Measurements from ENCODE around the gene ST6GALNAC4.

Gene ST6GALNAC4

GRCh38 chr9:127928676-127929624, 12.1 kb upstream of the ST6GALNAC4 start:
- no peak for DNase-seq

GRCh38 chr9:127927988-127928675, 11.3 kb upstream of the ST6GALNAC4 start:
- DNase-seq: peak in 1 of 2 experiments; percentile 41

DNA sequence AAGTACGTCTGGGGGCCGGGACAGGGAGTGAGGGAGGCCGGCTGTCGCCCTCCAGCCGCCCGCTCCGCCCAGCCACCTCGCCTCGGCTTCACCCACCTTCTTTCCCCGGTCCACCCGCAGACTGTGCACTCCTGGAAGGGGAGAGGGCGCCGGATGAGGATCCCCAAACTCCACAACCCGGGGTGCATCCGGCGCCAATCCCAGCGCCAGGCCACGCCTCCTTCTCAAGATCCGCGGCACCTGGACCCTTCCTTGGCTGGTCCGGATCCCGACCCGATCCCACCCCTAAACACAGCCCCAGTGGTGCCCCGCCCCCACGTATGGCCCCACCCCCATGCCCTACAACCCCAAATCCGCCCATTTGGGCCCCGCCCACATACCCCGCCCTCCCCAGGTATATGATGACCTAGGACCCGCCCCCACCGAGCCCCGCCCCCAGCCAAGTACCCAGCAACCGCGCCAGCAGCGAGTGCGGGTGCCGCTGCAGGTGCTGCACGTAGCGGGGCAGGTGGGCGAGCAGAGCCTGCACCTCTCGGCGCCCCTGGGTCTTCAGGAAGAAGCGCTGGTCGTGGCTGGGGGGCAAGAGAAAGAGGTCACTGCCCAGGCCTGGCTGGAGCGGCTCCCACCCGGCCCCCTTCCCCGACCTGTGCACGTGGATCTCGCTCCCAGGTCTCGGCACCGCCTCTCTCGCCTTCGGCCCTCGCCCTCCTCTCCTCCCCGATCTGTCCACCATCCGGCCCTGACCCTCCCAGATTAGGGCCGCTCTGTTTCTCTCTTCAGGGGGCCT, 10.6 kb upstream of the ST6GALNAC4 start:
- peak; percentile 10 to 73 for DNase-seq

GRCh38 chr9:127926906-127927200, 10.0 kb upstream of the ST6GALNAC4 start:
- peak in 1 of 2 experiments; percentile 41 for DNase-seq

GRCh38 chr9:127925959-127926905, 9.4 kb upstream of the ST6GALNAC4 start:
- peak in 1 of 2 experiments; percentile 7 for DNase-seq

DNA sequence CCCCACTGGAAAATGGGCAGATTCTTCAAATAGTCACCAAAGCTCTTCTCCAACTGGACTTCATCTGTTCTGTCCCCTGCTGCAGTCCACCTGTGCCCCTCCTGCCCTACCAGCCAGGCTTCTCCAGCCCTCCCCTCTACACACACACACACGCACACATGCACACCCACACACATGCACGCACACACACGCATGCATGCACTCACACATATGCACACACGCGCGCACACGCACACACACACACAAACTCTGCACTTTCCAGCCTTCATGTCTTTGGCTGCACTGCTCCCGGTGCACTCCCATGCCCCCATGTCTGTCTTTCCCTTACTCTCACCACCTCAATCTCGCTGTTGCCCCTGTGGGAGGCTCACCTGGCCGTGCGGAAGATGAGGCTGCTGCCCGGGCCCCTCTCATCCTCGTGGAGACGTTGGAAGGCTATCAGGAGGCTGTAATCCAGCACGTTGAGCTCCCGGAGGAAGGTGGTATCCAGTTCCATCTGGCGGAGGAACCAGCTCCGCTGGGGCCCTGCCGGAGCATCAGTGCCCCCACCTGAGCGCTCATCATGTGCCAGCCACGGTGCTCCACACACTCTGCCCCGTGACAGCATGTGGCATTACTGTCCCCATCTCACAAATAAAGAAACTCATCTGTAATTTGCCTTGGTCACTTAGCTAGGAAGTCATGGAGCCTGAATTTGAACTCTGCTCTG, 8.0 kb upstream of the ST6GALNAC4 start:
- no peak for DNase-seq

DNA sequence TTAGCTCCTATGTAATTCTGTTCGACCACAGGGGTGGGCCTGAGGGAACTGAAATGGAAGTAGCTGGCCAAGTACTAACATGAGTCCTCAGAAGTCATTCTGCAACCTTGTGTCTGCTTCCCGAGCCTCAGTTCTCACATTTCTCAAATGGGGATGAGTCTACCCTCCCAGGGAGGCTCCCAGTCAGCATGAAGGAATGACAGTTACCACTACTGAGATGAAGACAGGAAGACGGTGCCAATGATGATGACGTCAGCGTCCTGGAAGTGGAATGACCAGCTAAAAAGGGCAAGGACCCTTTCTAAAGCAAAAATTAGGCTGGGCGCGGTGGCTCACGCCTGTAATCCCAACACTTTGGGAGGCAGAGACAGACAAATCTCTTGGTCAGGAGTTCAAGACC, 6.9 kb upstream of the ST6GALNAC4 start:
- DNase-seq: no peak

- DNase-seq: no peak
These were observed 6.2 kb upstream of the ST6GALNAC4 start for GRCh38 chr9:127923046-127923445.

DNA sequence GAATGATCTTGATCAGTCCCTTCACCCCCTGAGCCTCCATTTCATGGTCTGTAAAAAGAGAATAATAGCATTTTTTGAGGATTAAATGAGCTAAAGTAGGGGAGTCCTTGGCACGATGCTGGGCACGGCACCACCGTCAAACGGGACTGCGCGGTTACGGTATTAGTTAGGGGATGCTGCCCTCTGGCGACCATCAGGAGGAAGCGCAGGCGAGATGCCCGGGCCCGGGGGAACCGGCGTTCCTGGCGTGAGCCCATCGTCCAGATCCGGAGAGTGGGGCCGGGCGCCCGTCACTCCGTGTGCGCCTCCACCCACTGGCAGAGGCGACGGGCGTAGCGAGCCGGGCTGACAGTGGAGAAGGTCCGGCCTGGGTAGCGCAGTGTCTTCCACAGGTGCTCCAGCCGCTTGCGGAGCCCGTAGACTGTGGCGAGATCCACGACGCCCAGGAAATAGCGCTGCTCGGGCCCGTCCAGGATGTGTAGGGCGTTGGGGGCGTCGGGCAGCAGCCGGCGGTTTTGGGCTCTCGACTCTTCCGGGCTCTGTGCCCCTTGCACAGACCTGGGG, 4.8 kb upstream of the ST6GALNAC4 start:
- peak in 1 of 2 experiments; percentile 24 for DNase-seq

GRCh38 chr9:127920794-127921193, 4.0 kb upstream of the ST6GALNAC4 start:
- DNase-seq: no peak

GRCh38 chr9:127919253-127919815, 2.5 kb upstream of the ST6GALNAC4 start:
- DNase-seq: no peak

DNA sequence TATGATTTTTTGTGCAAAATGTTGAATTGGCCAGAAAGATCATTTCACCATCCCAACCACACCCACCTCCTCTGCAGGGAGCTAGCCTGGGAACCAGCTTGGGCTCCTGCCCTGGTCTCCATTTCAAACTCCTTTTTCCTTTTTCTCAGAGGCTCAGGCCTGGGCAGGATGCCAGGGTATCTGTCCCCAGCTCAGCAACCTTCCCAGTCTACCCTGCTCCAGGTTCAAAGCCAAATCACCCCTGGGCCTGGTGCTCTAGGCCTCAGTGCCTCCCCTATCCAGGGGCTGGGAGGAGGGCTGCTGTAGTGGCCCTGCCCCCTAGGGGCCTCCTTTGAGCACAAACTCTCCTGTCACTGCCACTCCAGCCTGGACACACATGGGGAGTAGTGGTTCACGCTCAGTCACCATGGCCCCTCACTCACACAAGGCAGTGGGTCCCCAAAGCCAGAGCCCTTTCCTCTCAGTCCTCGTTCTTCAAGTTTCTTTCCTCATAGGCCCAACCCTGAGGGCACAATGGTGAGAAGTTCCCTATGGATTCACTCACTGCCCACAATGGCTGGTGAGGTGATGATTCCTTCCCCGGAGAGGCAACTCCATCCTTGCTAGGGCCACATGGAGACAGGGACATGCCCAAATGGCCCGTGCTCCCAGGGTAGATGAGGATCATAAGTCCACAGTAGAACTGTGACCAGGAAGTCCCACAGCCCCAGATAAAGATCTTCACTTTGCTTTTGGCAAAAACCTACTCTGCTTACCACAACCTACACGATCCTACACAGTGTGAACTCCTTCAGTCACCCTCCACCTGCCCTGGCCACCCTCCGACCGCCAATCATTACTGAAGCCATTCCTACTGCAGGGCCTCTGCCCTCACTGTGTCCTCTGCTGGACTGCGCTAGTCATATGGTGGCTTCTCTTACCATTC, 1.6 kb upstream of the ST6GALNAC4 start:
- no peak for DNase-seq

- no peak for DNase-seq
These were observed 762 bp upstream of the ST6GALNAC4 start for GRCh38 chr9:127917603-127918002.

- peak in 1 of 2 experiments; percentile 41 for DNase-seq
These were observed 781 bp downstream of the ST6GALNAC4 start for GRCh38 chr9:127915801-127916719.

GRCh38 chr9:127915325-127915752, 1.5 kb downstream of the ST6GALNAC4 start:
- no peak for DNase-seq

- DNase-seq: no peak
These were observed 3.2 kb downstream of the ST6GALNAC4 start for GRCh38 chr9:127913682-127914081.

DNA sequence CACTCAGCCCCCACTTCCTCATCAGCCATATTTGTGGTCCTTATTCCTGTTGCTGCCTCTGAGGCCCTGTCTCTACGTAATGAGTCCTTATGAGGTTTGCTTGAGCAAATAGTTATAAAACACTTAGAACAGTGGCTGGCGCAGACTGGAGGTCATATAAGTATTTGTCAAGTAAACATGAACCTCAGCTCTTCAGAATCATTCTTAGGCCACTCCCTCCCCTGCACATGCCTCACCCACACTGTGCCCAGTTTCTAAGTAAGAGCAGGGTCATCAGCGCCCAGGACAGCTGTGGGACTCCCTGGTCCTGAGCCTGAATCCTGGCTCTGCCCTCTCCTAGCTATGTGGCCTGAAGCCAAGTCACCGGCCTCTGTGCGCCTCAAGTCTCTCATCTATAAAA, 4.0 kb downstream of the ST6GALNAC4 start:
- no peak for DNase-seq

DNA sequence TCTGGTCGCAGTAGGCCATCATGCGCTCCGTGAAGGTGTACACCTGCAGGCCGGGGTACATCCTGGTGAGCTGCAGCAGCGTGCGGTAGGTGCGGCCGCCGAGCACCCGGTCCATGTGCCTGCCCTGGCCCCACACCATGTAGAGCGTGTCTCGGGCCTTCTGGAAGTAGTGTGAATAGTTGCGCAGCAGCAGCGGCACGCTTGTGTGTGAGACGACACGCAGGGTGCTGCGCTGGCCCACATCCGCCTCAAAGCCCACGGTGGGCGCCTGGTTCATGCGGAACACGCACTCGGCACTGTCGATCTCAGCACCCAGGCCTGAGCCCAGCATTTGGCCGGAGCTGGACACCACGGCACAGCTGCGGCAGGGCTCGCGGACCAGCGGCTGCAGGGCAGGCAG, 4.5 kb downstream of the ST6GALNAC4 start:
- no peak for DNase-seq

All from NCI-H526 (cell line).